PC-3 (cell line): ENCODE results near the gene STXBP6. TPM values are rescaled to one million over a fixed set of nuclear protein-coding genes. Genes with fewer than 3 reads are reported as not detected.

Source experiments
- ATAC-seq: fragments of 200-7000 bp; cut with Tn5 transposase; 2 replicates; pipeline ENCODE4 v1.9.1; 2020; ENCODE audit warnings: mild to moderate bottlenecking, moderate library complexity
- BruUV-seq: library from RNA; stranded (reverse); fragments of 400-500 nt; replicated peaks from 2 replicates; lab custom pipeline; 2021; lab: Mats Ljungman, UMichigan
- CTCF ChIA-PET: fragments of 300-600 bp; sonication (Branson Sonifier 250); formaldehyde crosslinking; loops from one replicate; lab custom pipeline; 2022; ENCODE audit warnings: antibody characterized with exemption; lab: Charles Lee
- POLR2A ChIA-PET: fragments of 300-600 bp; sonication (Branson Sonifier 250); formaldehyde crosslinking; loops from one replicate; lab custom pipeline; 2022; ENCODE audit warnings: antibody characterized with exemption; ENCODE audit not compliant: unreplicated experiment; lab: Charles Lee
- DNase-seq: peaks from one replicate; pipeline ENCODE4 v3.0.0-alpha.2; 2015
- H2AFZ ChIP-seq: fragments of 300-600 bp; sonication (generic); 2 replicates; pipeline ENCODE4 v1.6.0; 2016; ENCODE audit warnings: antibody characterized with exemption, low read length
- H3F3A ChIP-seq: fragments of 300-600 bp; sonication (generic); one replicate; pipeline ENCODE4 v1.6.0; 2017; ENCODE audit warnings: antibody characterized with exemption, low read length, control low read depth, mild to moderate bottlenecking; ENCODE audit not compliant: unreplicated experiment
- H3K27ac ChIP-seq: fragments of 300-600 bp; sonication (generic); 2 replicates; pipeline ENCODE4 v1.5.1; 2016; ENCODE audit warnings: mild to moderate bottlenecking, low read length
- H3K27me3 ChIP-seq: fragments of 300-600 bp; sonication (generic); 2 replicates; pipeline ENCODE4 v1.6.1; 2016; ENCODE audit warnings: low read length, mixed read lengths
- H3K36me3 ChIP-seq: fragments of 300-600 bp; sonication (generic); 2 replicates; pipeline ENCODE4 v1.6.1; 2016; ENCODE audit warnings: low read depth, mixed run types, low read length, mixed read lengths
- H3K4me1 ChIP-seq: fragments of 300-600 bp; sonication (generic); 2 replicates; pipeline ENCODE4 v1.5.1; 2016; ENCODE audit warnings: low read length; ENCODE audit not compliant: insufficient read depth
- H3K4me2 ChIP-seq: fragments of 300-600 bp; sonication (generic); 2 replicates; pipeline ENCODE4 v1.6.0; 2016; ENCODE audit warnings: low read length
- H3K4me3 ChIP-seq: fragments of 300-600 bp; sonication (generic); 2 replicates; pipeline ENCODE4 v1.5.1; 2016; ENCODE audit warnings: mild to moderate bottlenecking, low read length, mixed read lengths
- H3K79me2 ChIP-seq: fragments of 300-600 bp; sonication (generic); 2 replicates; pipeline ENCODE4 v1.6.1; 2017; ENCODE audit warnings: low read length, mixed read lengths
- H3K9ac ChIP-seq: fragments of 300-600 bp; sonication (generic); 2 replicates; pipeline ENCODE4 v1.6.0; 2016; ENCODE audit warnings: mild to moderate bottlenecking, low read length
- H3K9me2 ChIP-seq: fragments of 300-600 bp; sonication (generic); replicated peaks from 2 replicates; pipeline ENCODE4 v1.6.1; 2016; ENCODE audit warnings: mixed run types, low read length, mixed read lengths
- H3K9me3 ChIP-seq: fragments of 300-600 bp; sonication (generic); 2 replicates; pipeline ENCODE4 v1.6.1; 2016; ENCODE audit warnings: low read length, mixed read lengths
- H4K20me1 ChIP-seq: fragments of 300-600 bp; sonication (generic); 2 replicates; pipeline ENCODE4 v1.6.1; 2016; ENCODE audit warnings: low read length, mixed read lengths
- EZH2 ChIP-seq: fragments of 300-600 bp; sonication (generic); IDR thresholded peaks from one replicate; pipeline ENCODE4 v1.6.1; 2017; ENCODE audit warnings: antibody characterized with exemption, mild to moderate bottlenecking, low read length; ENCODE audit not compliant: unreplicated experiment
- EZH2phosphoT487 ChIP-seq: fragments of 300-600 bp; sonication (generic); IDR thresholded peaks from 2 replicates; pipeline ENCODE4 v1.6.1; 2018; ENCODE audit warnings: mild to moderate bottlenecking, antibody characterized with exemption, low read length, borderline replicate concordance
- intact Hi-C: fragments of 100-400 bp; cut with micrococcal nuclease; formaldehyde crosslinking; loops from 2 replicates; pipeline ENCODE4 v1.9.0; 2023
- total RNA-seq: library from RNA; depleted of rRNA; stranded (reverse); fragments of >200 nt; gene quantifications from 2 replicates; pipeline ENCODE4 v1.2.3, GENCODE V29; 2014
- TF ChIP-seq, protein P1 (sequence below): fragments of 300-600 bp; sonication (generic); conservative IDR thresholded peaks from 2 replicates; pipeline ENCODE4 v1.5.1; 2017; ENCODE audit warnings: antibody characterized with exemption, low read depth, mild to moderate bottlenecking, low read length

STXBP6 gene
- total RNA-seq, 1 experiment from 2014 or later = 0.40 TPM

- Histone ChIP-seq H3K9me3 (peaks cover 7% of the 10 kb centered on the region; the same call in 1 of the 2 replicates), H3K4me2 (no peak overlapping the region), H4K20me1 (no peaks in the 10 kb centered on the region), H3K27me3 (no peaks in the 10 kb centered on the region), H3K4me3 (no peak overlapping the region), H3K9me2 (no peaks in the 10 kb centered on the region), H2AFZ (no peak overlapping the region), H3K36me3 (no peaks in the 10 kb centered on the region), H3K79me2 (no peaks in the 10 kb centered on the region), H3F3A (no peaks in the 10 kb centered on the region), H3K9ac (no peak overlapping the region), H3K4me1 (no peaks in the 10 kb centered on the region), H3K27ac (no peak overlapping the region)
- ATAC-seq (no peak), DNase-seq (no peak)
- intact Hi-C loops = no loop called here
- POLR2A ChIA-PET = no interaction called here
- no peak for TF ChIP-seq EZH2phosphoT487
- TF ChIP-seq, protein P1, sequence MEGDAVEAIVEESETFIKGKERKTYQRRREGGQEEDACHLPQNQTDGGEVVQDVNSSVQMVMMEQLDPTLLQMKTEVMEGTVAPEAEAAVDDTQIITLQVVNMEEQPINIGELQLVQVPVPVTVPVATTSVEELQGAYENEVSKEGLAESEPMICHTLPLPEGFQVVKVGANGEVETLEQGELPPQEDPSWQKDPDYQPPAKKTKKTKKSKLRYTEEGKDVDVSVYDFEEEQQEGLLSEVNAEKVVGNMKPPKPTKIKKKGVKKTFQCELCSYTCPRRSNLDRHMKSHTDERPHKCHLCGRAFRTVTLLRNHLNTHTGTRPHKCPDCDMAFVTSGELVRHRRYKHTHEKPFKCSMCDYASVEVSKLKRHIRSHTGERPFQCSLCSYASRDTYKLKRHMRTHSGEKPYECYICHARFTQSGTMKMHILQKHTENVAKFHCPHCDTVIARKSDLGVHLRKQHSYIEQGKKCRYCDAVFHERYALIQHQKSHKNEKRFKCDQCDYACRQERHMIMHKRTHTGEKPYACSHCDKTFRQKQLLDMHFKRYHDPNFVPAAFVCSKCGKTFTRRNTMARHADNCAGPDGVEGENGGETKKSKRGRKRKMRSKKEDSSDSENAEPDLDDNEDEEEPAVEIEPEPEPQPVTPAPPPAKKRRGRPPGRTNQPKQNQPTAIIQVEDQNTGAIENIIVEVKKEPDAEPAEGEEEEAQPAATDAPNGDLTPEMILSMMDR = no peak
- TF ChIP-seq EZH2 = no peak
- no TSS peak for BruUV-seq
- CTCF ChIA-PET = no interaction called here
Measured at GRCh38 chr14:24943024-24943423, 106.9 kb downstream of the STXBP6 start.

DNA sequence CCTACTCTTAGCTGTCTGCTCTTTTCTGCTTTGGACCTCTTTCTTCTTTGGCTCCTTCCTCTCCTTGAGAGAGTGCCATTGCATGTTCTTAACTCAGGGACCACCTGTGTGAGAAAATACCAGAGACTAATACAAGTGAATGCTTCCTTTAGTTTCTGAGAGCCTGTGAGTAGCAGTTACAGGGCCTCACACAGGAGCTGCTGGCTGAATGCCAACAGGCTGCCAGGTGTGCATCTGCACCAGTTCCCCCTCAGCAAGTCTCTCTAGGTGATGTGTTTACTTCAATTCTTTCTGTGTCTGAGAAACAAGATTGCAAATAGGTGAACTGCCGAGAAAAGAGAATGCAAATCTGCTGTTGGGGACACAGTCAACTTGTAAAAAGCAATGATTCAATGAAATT is 108.2 kb downstream of the STXBP6 start:
- no peaks in the 10 kb centered on the region for H3K9me2 ChIP-seq
- BruUV-seq = no TSS peak
- H4K20me1 ChIP-seq = no peaks in the 10 kb centered on the region
- H3K79me2 ChIP-seq = no peaks in the 10 kb centered on the region
- no peak overlapping the region for H3K27ac ChIP-seq
- TF ChIP-seq EZH2 (no peak), EZH2phosphoT487 (no peak)
- TF ChIP-seq, protein P1 = no peak
- H3K4me1 ChIP-seq = no peaks in the 10 kb centered on the region
- H3K4me3 ChIP-seq = no peak overlapping the region
- ChIA-PET POLR2A (no interaction called here), CTCF (no interaction called here)
- no peak overlapping the region for H3K4me2 ChIP-seq
- H3K9me3 ChIP-seq = peaks cover 6% of the 10 kb centered on the region; the same call in 1 of the 2 replicates
- DNase-seq = no peak
- H3F3A ChIP-seq = no peaks in the 10 kb centered on the region
- H3K36me3 ChIP-seq = no peaks in the 10 kb centered on the region
- no peaks in the 10 kb centered on the region for H3K27me3 ChIP-seq
- intact Hi-C loops = no loop called here
- ATAC-seq = no peak
- H3K9ac ChIP-seq = no peak overlapping the region
- no peak overlapping the region for H2AFZ ChIP-seq

- H3K27ac ChIP-seq = no peak overlapping the region
- ChIA-PET POLR2A (no interaction called here), CTCF (no interaction called here)
Measured at GRCh38 chr14:24940213-24940783, 109.6 kb downstream of the STXBP6 start.

More at GRCh38 chr14:24940213-24940783, 109.6 kb downstream of the STXBP6 start:
- ATAC-seq = no peak
- Histone ChIP-seq H3K27me3 (no peaks in the 10 kb centered on the region), H3K9me3 (peaks cover 6% of the 10 kb centered on the region; the same call in 1 of the 2 replicates), H3K4me2 (no peak overlapping the region), H3K36me3 (no peaks in the 10 kb centered on the region), H2AFZ (no peak overlapping the region), H3K4me1 (no peaks in the 10 kb centered on the region), H4K20me1 (no peaks in the 10 kb centered on the region), H3K9me2 (no peaks in the 10 kb centered on the region), H3K9ac (no peak overlapping the region), H3F3A (no peaks in the 10 kb centered on the region), H3K79me2 (no peaks in the 10 kb centered on the region), H3K4me3 (no peak overlapping the region)
- no peak for DNase-seq
- TF ChIP-seq EZH2phosphoT487 (no peak), EZH2 (no peak)
- TF ChIP-seq, protein P1 = no peak
- no TSS peak for BruUV-seq
- intact Hi-C loops = no loop called here
